Measurements from ENCODE around the gene TNNC1.

The TNNC1 gene

GRCh38 chr3:52430416-52430810 is 23.4 kb downstream of the TNNC1 start:
- DNase-seq (ENCODE audit: low read depth), result no peak

GRCh38 chr3:52429779-52430415 is 23.9 kb downstream of the TNNC1 start:
- DNase-seq (ENCODE audit: low read depth), result no peak

GRCh38 chr3:52429031-52429430 is 24.8 kb downstream of the TNNC1 start:
- no peak for DNase-seq (ENCODE audit: low read depth)

- peak; percentile 72 for DNase-seq (ENCODE audit: low read depth)
Measured at GRCh38 chr3:52428151-52429005, 25.5 kb downstream of the TNNC1 start.

GRCh38 chr3:52423173-52423572 is 30.7 kb downstream of the TNNC1 start:
- no peak for DNase-seq (ENCODE audit: low read depth)

GRCh38 chr3:52422669-52423068 is 31.2 kb downstream of the TNNC1 start:
- no peak for DNase-seq (ENCODE audit: low read depth)

- DNase-seq (ENCODE audit: low read depth), result no peak
Measured at GRCh38 chr3:52420388-52420787, 33.5 kb downstream of the TNNC1 start.

GRCh38 chr3:52415800-52416199 is 38.0 kb downstream of the TNNC1 start:
- DNase-seq (ENCODE audit: low read depth), result no peak

- no peak for DNase-seq (ENCODE audit: low read depth)
Measured at GRCh38 chr3:52408466-52408865, 45.4 kb downstream of the TNNC1 start.

- no peak for DNase-seq (ENCODE audit: low read depth)
Measured at GRCh38 chr3:52407779-52408178, 46.1 kb downstream of the TNNC1 start.

- no peak for DNase-seq (ENCODE audit: low read depth)
Measured at GRCh38 chr3:52406791-52407510, 46.9 kb downstream of the TNNC1 start.

- no peak for DNase-seq (ENCODE audit: low read depth)
Measured at GRCh38 chr3:52406231-52406661, 47.6 kb downstream of the TNNC1 start.

GRCh38 chr3:52405601-52406110 is 48.2 kb downstream of the TNNC1 start:
- no peak for DNase-seq (ENCODE audit: low read depth)

- DNase-seq (ENCODE audit: low read depth), result no peak
Measured at GRCh38 chr3:52405066-52405465, 48.8 kb downstream of the TNNC1 start.

- no peak for DNase-seq (ENCODE audit: low read depth)
Measured at GRCh38 chr3:52404391-52404790, 49.5 kb downstream of the TNNC1 start.

- DNase-seq (ENCODE audit: low read depth), result no peak
Measured at GRCh38 chr3:52403955-52404354, 49.9 kb downstream of the TNNC1 start.

- DNase-seq (ENCODE audit: low read depth), result no peak
Measured at GRCh38 chr3:52403271-52403841, 50.5 kb downstream of the TNNC1 start.

GRCh38 chr3:52402706-52403270 is 51.1 kb downstream of the TNNC1 start:
- DNase-seq (ENCODE audit: low read depth), result no peak

- DNase-seq (ENCODE audit: low read depth), result no peak
Measured at GRCh38 chr3:52402101-52402521, 51.7 kb downstream of the TNNC1 start.

GRCh38 chr3:52401551-52401950 is 52.3 kb downstream of the TNNC1 start:
- DNase-seq (ENCODE audit: low read depth), result no peak

Data from stromal cell of bone marrow (primary cell).